Thyroid gland (tissue), 4 donors: ENCODE results near the gene SIVA1.

ENCODE experiments used
- CTCF ChIP-seq, 6 experiments: fragments of 200-600 bp in 3 of 6; fragments of 450-650 bp in 3 of 6; sonication (generic) in 3 of 6; IDR thresholded peaks; one replicate each; pipeline ENCODE4 v1.5.1; 2016 to 2019; ENCODE audit warnings: antibody characterized with exemption in 6 of 6, mild to moderate bottlenecking in 2 of 6, inconsistent platforms in 1 of 6, moderate library complexity in 1 of 6
- POLR2A ChIP-seq, 2 donors: fragments of 450-650 bp; IDR thresholded peaks; one replicate each; pipeline ENCODE4 v1.6.1; 2017; ENCODE audit warnings: antibody characterized with exemption in 2 of 2, mild to moderate bottlenecking in 2 of 2, moderate library complexity in 1 of 2

DNA sequence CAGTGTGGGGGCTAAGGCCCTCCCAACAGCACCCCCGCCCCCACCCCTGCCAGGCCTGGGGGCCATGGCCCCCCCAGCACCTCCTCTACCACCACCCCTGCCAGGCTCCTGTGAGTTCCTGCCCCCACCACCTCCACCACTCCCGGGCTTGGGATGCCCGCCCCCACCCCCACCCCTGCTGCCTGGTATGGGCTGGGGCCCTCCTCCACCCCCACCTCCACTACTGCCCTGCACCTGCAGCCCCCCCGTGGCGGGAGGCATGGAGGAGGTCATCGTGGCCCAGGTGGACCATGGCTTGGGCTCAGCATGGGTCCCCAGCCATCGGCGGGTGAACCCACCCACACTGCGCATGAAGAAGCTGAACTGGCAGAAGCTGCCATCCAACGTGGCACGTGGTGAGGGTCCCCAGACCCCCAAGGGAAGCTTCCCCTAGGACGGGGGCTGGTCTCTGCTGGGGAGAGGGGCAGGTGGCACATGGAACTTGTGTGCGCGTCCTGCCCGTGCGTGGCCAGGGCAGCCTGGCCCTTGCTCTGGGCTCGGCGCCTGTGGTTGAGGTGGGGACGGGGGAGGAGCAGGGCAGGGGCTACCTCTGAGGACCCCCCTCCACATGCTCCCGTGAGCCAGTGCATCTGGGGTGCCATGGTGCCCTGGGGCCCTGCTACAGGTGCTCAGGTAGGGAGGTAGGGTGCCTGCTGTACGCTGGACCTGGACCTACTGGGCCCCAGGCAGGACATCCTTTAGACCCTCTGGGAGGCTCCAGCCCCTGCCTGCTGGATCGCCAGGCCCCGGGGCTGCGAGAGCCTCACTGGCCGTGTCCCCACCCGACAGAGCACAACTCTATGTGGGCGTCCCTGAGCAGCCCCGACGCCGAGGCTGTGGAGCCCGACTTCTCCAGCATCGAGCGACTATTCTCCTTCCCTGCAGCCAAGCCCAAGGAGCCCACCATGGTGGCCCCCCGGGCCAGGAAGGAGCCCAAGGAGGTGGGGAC, 45.0 kb upstream of the SIVA1 start:
- TF ChIP-seq CTCF (IDR thresholded peaks at IDR 0.05) (no peak), POLR2A (IDR thresholded peaks at IDR 0.05) (no peak)
